ENCODE data around the gene NEK1. TPM values are rescaled to one million over a fixed set of nuclear protein-coding genes. Genes with fewer than 3 reads are reported as not detected.
"Not testable (repeated sequence)": the region's sequence is repeated elsewhere in the genome, so short reads cannot be mapped to it uniquely, and the experiment has no call there.

Gene NEK1
- total RNA-seq, 1 donor from 2014 or later, result 17.3 TPM

GRCh38 chr4:169540774-169541173 is 71.6 kb downstream of the NEK1 start:
- intact Hi-C loops (cut with DNase I), result no loop called here
- no peak for DNase-seq (ENCODE audit: low spot score)

DNA sequence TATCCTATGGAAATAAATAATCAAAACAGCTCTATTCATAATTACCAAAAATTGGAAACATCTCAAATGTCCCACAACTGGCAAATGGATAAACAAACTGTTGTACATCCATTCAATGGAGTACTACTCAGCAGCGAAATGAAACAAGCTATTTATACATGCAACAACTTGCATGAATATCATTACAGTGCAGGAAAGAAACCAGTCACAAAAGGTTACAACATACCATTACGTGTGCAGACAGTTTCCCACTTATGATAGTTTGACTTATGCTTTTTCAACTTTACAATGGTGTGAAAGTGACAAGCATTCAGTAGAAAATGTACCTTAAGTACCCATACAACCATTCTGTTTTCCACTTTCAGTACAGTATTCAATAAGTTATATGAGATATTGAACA is 82.3 kb downstream of the NEK1 start:
- intact Hi-C loops (cut with DNase I), result no loop called here
- no peak for DNase-seq (ENCODE audit: low spot score)

GRCh38 chr4:169523796-169524195 is 88.6 kb downstream of the NEK1 start:
- intact Hi-C loops (cut with DNase I), result no loop called here

DNA sequence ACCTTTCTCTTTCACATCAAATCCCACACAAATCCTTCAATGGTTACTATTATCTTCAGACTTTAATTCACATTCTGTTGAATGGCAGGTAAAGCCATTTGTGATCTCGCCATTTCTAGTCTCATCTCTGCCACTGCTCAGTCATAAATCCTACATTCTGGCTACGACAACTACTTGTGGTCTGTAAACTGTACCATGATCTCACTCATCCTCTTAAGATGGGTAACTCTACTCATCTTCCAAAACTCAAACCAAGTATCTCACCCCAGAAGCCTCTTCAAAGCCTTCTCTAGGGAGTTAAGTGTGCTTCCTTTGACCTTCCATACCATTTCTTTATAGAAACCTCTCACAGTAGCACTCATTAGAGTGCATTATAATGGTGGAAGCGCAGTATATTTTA is 101.8 kb downstream of the NEK1 start:
- DNase-seq (ENCODE audit: low spot score), result no peak
- intact Hi-C loops (cut with DNase I), result no loop called here

More at GRCh38 chr4:169523796-169524195, 88.6 kb downstream of the NEK1 start:
- DNase-seq (ENCODE audit: low spot score), result no peak

- intact Hi-C loops (cut with DNase I), result no loop called here
- no peak for DNase-seq (ENCODE audit: low spot score)
These were observed 105.5 kb downstream of the NEK1 start for GRCh38 chr4:169506903-169507302.

GRCh38 chr4:169499907-169500306 is 112.5 kb downstream of the NEK1 start:
- DNase-seq (ENCODE audit: low spot score); intact Hi-C loops (cut with DNase I): not testable (repeated sequence)

GRCh38 chr4:169494234-169494633 is 118.1 kb downstream of the NEK1 start:
- DNase-seq (ENCODE audit: low spot score); intact Hi-C loops (cut with DNase I): not testable (repeated sequence)

- no peak for DNase-seq (ENCODE audit: low spot score)
- intact Hi-C loops (cut with DNase I), result no loop called here
These were observed 119.2 kb downstream of the NEK1 start for GRCh38 chr4:169493164-169493524.

DNA sequence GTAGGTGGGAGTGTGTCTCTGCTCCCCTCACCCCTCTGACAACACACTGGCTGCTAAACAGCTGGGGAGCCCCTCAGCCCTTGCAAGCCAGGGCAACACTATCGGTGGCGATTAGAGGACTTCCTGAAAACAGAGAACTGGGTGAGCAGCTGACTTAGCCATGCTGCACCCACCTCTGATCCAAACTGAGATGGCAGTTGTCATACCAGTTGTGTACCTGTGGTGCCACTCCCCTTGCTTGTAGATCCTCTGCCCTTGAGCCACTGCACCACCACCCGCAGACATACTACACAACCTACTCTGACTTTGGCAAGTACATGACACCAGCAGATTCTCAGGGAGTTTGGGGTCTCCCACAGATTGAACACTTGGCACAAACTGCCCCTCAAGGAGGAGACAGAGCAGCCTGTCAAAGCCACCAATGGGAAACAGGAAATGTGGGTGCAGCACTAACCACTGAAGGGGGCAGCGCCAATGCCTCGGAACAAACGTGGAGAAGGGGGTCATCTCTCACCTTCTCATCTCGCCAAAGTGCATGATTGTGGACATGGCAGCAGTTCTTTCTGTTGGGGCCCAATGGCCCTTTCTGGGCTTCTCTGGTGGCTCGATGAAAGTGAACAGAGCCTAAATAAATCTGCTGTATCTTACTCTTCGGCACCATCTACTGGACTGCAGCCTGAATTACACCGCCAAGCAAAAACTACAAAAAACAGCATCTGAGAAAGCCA is 119.8 kb downstream of the NEK1 start:
- DNase-seq (ENCODE audit: low spot score), result no peak
- intact Hi-C loops (cut with DNase I), result no loop called here

- intact Hi-C loops (cut with DNase I), result no loop called here
- DNase-seq (ENCODE audit: low spot score), result no peak
These were observed 121.2 kb downstream of the NEK1 start for GRCh38 chr4:169491211-169491610.

DNA sequence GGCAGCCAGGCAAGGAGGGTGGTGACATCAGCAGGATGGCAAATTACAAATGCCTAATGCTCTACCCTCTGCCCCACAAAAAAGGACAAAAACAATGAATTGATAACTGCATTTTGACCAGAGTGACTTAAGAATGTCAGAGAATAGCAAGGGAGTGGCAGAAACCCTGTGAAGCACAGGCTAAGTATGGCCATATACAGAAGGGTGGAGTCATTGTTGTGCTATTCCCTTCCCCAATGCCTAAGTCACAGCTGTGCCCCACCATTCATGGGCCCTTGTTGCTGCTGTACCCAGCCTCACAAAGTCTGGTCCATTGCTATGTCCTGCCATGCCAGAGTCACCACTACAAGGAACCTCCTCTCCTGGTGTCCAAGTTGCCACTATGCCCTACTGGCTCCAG is 123.1 kb downstream of the NEK1 start:
- DNase-seq (ENCODE audit: low spot score), result no peak
- intact Hi-C loops (cut with DNase I), result loop anchor here (5.0 to 10.0 kb wide), 3 partner anchors 175 to 567 kb away; no protein-coding TSS in a partner anchor

DNA sequence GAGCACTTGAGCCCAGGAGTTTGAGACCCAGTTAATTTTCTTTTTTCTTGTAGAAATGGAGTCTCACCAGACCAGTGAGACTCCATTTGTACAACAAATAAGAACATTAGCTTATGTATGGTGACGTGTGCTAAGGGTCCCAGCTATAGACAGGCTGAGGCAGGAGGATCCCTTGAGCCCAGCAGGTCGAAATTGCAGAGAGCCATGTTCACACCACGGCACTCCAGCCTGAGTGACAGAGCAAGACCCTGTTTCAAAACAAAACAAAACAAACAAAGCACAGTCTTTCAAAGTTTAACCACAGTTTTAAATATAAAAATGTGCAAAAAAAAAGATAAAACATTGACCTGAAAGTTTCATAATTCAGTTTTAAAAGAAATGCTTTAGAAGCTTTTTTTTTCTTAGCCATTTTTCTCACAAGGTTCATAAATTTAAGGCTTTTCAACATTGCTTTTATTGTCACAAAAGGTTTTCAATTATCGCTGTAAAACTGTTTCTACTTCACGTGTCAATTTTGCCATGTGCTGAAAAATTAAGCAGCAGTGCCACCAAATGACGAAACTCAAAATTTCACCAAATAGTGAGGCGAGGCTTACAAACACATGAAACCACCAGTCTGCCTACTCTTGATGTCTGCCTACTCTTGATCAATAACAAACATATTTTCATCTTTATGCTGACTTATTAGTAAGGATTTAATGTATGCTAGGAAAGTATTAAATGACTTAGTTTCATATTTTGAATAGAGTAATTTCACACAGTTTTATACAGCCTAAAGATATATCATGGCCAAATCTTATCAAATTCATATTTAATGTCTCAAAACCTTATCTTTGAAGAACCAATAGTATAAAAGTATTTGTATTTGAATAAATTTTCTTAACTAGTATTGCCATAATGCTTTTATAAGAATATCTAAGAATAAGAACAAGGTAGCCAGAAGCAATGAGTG is 126.3 kb downstream of the NEK1 start:
- intact Hi-C loops (cut with DNase I), result loop anchor here (5.0 to 10.0 kb wide), 3 partner anchors 171 to 564 kb away; no protein-coding TSS in a partner anchor

GRCh38 chr4:169485086-169485485 is 127.3 kb downstream of the NEK1 start:
- intact Hi-C loops (cut with DNase I), result loop anchor here (5.0 to 10.0 kb wide), 3 partner anchors 170 to 563 kb away; no protein-coding TSS in a partner anchor
- DNase-seq (ENCODE audit: low spot score), result no peak

More for the DNA sequence above, 126.3 kb downstream of the NEK1 start:
- no peak for DNase-seq (ENCODE audit: low spot score)

DNA sequence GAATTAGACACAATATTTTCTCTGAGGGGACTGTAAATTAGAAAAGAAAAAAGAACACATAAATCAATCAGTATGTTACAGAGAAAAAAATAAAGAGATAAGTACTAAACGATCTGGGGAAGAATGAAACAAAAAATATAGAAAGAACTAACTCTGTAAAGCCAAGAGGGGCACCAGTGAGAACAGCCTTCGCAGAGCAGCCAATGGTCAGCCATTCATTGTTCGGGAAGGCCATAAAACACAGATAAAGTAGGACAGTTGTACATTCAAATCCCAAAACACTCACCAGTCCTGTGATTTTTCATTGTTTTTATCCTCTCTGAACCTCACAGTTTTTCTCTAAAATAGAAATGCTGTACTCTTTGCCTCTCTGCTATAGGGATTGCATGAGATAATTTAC is 127.9 kb downstream of the NEK1 start:
- intact Hi-C loops (cut with DNase I), result loop anchor here (5.0 to 10.0 kb wide), 2 partner anchors 170 to 212 kb away; partner anchors contain the start of gene SH3RF1
- DNase-seq (ENCODE audit: low spot score), result no peak

- intact Hi-C loops (cut with DNase I), result no loop called here
- no peak for DNase-seq (ENCODE audit: low spot score)
These were observed 148.3 kb downstream of the NEK1 start for GRCh38 chr4:169464080-169464479.

DNA sequence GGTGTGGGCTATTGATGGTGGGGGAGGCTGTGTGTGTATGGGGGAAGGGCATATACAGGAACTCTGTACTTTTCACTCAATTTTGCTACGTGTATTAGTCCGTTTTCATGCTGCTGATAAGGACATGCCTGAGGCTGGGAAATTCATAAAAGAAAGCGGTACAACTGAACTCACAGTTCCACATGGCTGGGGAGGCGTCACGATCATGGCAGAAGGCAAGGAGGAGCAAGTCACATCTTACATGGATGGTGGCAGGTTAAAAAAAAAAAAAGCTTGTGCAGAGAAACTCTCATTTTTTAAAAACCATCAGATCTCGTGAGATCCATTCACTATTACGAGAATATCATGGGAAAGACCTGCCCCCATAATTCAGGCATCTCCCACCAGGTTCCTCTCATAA is 152.3 kb downstream of the NEK1 start:
- no peak for DNase-seq (ENCODE audit: low spot score)
- intact Hi-C loops (cut with DNase I), result no loop called here

GRCh38 chr4:169458575-169458974 is 153.8 kb downstream of the NEK1 start:
- intact Hi-C loops (cut with DNase I), result no loop called here
- DNase-seq (ENCODE audit: low spot score), result no peak

DNA sequence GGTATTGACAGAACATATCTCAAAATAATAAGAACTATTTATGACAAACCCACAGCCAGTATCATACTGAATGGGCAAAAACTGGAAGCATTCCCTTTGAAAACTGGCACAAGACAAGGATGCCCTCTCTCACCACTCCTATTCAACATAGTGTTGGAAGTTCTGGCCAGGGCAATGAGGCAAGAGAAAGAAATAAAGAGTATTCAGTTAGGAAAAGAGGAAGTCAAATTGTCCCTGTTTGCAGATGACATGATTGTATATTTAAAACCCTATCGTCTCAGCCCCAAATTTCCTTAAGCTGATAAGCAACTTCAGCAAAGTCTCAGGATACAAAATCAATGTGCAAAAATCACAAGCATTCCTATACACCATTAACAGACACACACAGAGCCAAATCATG is 159.7 kb downstream of the NEK1 start:
- intact Hi-C loops (cut with DNase I); DNase-seq (ENCODE audit: low spot score): not testable (repeated sequence)

GRCh38 chr4:169448935-169449334 is 163.4 kb downstream of the NEK1 start:
- intact Hi-C loops (cut with DNase I); DNase-seq (ENCODE audit: low spot score): not testable (repeated sequence)

DNA sequence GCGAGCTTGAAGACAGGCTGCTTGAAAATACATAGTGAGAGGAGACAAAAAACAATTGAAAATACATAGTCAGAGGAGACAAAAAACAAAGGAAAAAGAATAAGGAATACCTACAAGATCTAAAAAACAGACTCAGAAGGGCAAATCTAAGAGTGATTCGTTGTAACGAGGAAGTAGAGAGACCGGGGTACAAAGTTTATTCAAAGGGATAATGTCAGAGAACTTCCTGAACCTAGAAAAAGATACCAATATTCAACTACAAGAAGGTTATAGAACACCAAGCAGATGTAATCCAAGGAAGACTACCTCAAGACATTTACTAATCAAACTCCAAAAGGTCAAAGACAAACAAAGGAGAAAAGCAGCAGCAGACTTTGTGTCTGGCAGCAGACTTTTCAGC is 165.6 kb downstream of the NEK1 start:
- no peak for DNase-seq (ENCODE audit: low spot score)
- intact Hi-C loops (cut with DNase I), result no loop called here

Data from cardiac septum (tissue), 1 donor.